Stimulated activated CD4-positive, alpha-beta T cell treated with anti-CD3 and anti-CD28 coated beads, Interleukin-1b, Interleukin-23, amount 100 ng/mL, for 48 hours (primary cell): ENCODE results near the gene MRPS30.
"Not testable (repeated sequence)": the region's sequence is repeated elsewhere in the genome, so short reads cannot be mapped to it uniquely, and the experiment has no call there.

Source experiments
- DNase-seq: peaks from one replicate; pipeline ENCODE4 v3.0.0-alpha.2; 2020

MRPS30 gene

DNA sequence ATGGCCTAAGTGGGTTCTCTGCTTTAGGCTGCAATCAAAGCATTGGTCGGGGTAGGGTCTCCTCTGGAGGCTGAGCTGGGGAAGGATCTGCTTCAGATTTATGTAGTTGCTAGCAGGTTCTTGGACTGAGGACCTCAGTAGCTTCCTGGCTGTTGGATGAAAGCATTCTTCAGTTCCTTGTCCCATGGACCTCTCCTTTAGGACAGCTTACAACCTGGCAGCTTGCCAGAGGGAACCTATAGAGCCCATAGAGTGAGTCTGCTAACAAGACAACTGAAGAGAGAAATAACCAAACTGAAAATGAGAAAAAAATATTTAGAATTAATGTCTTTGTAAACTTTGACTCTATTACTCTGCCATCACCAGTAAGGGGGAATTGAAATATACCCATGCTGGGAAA is 12.4 kb downstream of the MRPS30 start:
- DNase-seq = no peak

- not testable (repeated sequence) for DNase-seq
Measured at GRCh38 chr5:44824662-44825061, 15.9 kb downstream of the MRPS30 start.

DNA sequence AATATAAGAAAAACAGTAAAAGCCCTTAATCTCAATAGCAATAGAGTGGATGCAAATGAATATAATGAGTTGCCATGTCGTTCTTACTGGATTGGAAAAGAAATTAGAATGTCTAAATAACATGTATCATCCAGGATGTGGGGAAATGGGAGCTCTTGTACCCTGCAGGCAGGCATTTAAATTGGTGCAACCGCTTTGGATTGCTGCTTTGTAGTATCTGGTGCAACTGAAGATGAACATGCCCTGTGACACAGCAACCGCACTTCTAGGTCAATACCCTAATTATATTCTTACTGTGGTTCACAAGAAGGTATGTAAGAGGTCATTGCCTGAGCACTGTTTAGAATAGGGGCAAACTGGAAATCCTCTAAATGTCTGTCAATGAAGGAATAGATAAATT is 18.9 kb downstream of the MRPS30 start:
- no peak for DNase-seq

- DNase-seq = no peak
Measured at GRCh38 chr5:44828719-44829118, 20.0 kb downstream of the MRPS30 start.

DNA sequence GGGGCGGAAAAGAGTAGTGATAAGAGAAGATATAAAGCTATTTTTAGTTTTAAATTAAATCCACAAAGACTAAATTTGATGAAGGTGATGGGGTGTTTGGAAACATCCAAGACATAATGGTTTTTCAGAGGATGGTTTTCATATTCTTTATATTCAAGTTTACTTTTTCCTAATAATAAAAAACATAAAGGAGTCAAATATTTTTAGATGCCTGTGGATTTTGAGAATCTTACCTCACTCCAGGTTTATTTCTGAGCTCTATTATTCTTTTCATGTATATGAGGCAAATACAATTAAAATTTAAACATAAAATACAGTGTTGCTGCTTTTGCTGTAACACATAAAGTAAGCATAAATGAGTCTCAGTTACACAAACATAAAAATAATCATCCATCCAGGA is 22.2 kb downstream of the MRPS30 start:
- DNase-seq = no peak

GRCh38 chr5:44833249-44833648 is 24.5 kb downstream of the MRPS30 start:
- no peak for DNase-seq

DNA sequence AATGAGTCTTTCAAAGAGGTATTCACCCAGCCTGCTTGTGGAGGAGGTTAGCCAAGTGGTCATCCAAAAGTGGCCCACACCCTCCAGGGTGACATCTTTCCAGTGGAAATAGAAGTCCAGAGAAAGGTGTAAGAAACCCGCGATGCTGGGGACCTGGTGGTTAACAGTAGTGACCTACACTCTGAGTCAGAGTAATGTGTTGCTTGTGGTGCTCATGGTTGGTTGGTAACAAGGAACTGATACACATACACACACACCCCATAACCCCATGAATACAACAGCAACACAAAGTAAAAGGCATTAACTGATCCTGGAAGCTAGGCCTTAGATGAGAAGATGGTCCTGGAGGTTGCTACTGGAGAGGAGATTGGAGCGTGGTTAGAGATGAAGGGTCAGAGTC is 26.9 kb downstream of the MRPS30 start:
- DNase-seq = no peak

DNA sequence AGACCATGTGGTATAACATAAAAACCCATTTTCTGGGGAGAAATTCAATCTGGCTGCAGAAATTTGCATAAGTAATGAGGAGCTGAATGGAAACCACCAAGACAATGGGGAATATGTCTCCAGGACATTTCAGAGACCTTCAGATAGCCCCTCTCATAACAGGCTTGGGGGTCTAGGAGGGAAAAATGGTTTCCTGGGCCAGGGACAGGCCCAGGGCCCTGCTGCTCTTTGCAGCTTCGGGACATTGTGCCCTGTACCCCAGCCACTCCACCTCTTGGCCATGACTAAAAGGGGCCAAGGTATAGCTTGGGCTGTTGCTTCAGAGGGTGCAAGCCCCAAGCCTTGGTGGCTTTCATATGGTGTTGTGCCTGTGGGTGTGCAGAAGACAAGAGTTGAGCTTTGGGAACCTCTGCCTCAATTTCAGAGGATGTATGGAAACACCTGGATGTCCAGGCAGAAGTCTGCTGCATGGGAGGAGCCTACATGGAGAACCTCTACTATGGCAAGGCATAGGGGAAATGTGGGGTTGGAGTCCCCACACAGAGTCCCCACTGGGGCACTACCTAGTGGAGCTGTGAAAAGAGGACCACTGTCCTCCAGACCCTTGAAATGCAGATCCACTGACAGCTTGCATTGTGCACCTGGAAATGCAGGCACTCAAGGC is 30.4 kb downstream of the MRPS30 start:
- no peak for DNase-seq

- DNase-seq = no peak
Measured at GRCh38 chr5:44842496-44843282, 33.9 kb downstream of the MRPS30 start.

- DNase-seq = no peak
Measured at GRCh38 chr5:44844744-44845143, 36.0 kb downstream of the MRPS30 start.

- no peak for DNase-seq
Measured at GRCh38 chr5:44845777-44846176, 37.0 kb downstream of the MRPS30 start.

- no peak for DNase-seq
Measured at GRCh38 chr5:44847206-44847852, 38.6 kb downstream of the MRPS30 start.

DNA sequence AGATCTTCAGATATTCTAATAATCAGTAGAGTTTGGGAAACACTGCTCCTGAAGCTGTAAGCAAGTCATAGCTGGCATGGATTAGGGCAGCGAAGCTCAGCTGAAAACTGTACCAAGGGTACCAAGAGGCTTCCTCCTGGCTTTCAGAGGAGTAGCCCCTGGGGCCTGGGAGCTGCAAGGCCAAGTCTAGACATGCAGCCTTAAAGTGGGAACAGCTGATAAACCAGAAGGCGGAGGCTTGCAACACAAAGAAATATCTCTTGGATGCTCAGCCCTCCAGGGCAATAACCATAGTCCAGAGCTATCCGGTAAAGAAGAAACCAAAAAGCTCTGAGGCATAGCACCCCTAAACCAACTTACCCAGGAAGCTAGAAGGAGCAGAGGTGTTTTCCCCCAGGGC is 51.5 kb downstream of the MRPS30 start:
- no peak for DNase-seq

DNA sequence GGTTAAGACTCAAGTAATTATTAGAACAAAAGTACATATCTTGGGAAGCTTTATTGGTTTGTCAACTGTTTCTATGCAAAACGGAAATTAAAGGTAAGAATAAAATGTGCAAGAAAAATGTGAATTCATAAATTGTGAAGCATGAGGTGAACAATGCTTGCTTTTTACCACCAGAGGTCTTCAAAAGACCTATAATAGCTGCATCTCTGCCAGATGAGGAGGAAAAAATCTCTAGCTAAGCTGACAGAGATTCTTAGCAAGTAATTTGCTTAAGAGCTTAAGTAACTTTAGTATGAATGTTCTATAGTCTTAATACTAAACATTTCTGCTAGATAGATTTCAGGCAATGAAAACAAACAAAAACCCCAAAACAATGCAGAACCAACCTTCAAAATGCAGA is 54.1 kb downstream of the MRPS30 start:
- DNase-seq = no peak
